HTR-8/SVneo (cell line): ENCODE measurements around the gene ZNF358.

Experiments
- DNase-seq: peaks from one replicate; pipeline ENCODE4 v3.0.0; 2011; ENCODE audit warnings: low spot score, mixed read lengths; ENCODE audit not compliant: insufficient read length
- FAIRE-seq: peaks from 2 replicates; lab custom pipeline; 2011; peaks lifted over from hg19 to GRCh38; lab: Jason Lieb, UNC

ZNF358 gene

DNA sequence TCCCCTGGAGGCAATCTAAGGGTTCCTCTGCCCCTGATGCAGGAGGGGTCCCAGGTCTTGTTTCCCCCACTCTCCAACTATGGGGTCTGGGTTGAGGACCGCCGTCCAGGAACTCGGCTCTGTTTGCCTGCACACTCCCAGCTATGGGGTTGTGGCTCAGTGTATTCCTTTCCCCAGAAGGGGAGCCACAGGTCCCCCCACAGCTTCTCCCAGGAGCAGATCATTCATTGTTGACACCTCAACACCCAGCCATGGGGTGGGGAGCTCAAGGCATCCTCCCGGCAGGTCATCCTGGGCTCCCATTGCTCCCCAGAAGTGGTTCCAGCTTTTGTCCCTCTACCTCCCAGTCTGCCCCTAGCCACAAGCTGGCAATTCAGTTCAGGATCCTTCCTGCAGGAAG is 975 bp downstream of the ZNF358 start:
- DNase-seq (no peak), FAIRE-seq (peak; percentile 51)

DNA sequence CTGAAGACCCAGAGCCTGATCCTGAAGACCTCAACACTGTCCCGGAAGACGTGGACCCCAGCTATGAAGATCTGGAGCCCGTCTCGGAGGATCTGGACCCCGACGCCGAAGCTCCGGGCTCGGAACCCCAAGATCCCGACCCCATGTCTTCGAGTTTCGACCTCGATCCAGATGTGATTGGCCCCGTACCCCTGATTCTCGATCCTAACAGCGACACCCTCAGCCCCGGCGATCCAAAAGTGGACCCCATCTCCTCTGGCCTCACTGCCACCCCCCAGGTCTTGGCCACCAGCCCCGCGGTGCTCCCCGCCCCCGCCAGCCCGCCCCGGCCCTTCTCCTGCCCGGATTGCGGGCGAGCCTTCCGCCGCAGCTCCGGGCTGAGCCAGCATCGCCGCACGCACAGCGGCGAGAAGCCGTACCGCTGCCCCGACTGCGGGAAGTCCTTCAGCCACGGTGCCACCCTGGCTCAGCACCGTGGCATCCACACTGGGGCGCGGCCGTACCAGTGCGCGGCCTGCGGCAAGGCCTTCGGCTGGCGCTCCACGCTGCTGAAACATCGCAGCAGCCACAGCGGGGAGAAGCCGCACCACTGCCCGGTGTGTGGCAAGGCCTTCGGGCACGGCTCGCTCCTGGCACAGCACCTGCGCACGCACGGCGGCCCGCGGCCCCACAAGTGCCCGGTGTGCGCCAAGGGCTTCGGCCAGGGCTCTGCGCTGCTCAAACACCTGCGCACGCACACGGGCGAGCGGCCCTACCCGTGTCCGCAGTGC is 3.6 kb downstream of the ZNF358 start:
- no peak for DNase-seq
- FAIRE-seq = no peak

DNA sequence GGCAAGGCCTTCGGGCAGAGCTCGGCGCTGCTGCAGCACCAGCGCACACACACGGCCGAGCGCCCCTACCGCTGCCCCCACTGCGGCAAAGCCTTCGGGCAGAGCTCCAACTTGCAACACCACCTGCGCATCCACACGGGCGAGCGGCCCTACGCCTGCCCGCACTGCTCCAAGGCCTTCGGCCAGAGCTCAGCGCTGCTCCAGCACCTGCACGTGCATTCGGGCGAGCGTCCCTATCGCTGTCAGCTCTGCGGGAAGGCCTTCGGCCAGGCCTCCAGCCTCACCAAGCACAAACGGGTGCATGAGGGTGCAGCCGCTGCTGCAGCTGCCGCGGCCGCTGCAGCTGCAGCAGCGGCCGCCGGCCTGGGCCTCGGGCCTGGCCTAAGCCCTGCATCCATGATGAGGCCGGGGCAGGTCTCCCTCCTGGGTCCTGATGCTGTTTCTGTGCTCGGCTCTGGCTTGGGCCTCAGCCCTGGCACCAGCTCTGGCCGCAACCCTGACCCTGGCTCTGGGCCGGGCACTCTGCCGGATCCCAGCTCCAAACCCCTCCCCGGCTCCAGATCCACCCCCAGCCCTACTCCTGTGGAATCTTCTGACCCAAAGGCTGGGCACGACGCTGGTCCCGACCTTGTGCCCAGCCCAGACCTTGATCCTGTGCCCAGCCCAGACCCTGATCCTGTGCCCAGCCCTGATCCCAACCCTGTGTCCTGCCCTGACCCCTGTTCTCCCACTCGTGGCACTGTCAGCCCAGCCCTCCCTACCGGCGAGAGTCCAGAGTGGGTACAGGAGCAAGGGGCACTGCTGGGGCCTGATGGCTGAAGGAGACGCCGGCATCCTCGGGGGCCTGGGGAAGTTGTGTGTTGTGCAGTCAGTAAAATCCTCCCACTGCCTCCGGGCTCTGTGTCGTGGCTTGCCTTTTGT is 4.5 kb downstream of the ZNF358 start:
- no peak for DNase-seq
- FAIRE-seq = no peak

DNA sequence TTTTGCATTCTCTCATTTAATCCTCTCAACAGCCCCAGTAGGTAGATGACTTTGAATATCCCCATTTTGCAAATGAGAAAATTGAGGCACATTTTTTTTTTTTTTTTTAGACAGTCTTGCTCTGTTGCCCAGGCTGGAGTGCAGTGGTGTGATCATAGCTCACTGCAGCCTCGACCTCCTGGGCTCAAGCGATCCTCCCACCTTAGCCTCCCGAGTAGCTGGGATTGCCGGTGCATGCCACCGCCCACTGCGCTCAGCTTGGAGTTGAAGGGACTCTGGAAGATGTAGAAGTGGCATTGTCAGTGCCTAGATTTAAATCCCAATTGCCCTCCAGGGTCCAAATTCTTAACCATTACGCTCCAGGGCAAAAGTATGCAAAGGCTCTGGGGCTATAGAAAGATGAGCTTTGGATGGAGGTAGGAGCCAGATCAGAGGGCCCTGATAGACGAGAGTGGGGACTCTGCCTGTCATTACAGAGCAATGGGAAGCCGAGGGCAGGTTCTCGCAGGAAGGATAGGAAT is 5.7 kb downstream of the ZNF358 start:
- DNase-seq (no peak), FAIRE-seq (no peak)

DNA sequence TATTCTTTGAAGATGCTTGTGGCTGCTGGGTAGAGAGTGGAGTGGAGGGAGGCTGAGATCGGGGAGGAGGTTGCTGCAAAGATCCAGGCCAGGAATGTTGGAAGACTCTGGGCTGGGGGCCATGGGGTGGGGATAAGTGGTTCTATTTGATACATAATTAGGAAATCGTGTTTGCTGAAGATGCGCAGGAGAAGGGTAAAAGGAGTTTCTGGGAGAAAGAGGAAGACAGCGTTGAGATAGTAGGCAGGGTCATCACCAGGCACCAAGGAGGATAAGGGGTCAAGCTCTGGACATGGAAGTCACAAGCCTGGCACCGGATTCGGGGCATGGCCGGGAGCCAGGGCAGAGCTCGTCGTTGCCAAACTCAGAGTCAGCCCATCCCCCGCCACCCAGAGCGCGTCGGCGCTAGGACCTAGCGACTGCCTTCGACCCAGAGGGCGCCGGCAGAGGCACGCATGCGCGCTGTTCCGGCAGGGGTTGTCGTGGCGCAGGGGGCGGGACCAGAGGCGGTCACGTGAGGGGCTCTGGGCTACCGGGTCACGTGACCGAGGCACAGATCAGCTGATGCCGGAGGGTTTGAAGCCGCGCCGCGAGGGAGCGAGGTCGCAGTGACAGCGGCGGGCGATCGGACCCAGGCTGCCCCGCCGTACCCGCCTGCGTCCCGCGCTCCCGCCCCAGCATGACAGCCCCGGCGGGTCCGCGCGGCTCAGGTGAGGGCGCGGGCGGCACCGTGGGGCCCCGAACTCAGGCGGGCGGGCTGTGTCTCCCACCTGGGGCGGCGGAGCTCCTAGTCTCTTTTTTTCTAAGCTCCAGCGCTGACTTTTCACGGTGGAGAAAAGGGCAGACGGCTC is 6.4 kb downstream of the ZNF358 start, which contains the start of gene MCOLN1:
MCOLN1 (plus strand) TSS at position 553 of the 851 bp plus-strand sequence; CDS start at position 680, 127 bp downstream.
- DNase-seq = peak; percentile 100
- peak; percentile 98 for FAIRE-seq

DNA sequence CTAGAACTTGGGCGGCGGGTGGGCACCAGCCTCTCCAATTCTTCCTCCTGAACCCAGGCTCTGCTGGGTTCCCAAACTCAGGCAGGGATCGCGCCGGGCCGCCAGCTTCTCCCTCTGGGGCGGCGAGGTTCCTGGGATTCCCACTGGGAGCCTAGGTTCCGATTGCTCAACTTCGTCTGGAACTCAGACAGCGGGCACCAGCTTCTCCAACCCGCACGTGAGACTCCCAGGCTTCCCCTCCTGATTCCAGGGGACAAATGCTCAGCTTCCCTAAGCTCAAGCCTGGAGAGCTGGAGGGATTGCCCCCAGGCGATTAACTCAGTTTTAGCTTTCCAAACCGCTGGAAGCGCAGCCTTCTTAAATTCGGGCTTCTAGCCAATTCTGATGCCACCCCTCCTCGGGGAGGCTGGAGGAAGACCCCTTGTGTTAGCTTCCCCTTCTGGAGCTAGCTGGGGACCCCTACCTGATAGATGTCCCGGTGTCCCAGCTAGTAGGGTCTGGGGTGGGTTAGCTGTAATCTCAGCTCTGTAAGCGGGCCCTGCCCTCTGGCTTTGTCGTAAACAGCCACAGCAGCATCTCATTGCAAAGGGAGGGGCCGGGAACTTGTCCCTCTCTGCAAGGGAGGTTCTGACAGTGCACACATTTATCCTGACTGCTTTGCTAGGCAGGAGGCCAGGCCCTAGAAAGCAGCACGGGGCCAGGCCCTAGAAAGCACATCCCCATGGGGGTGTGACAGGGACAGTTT is 7.2 kb downstream of the ZNF358 start:
- DNase-seq = no peak
- FAIRE-seq = no peak

DNA sequence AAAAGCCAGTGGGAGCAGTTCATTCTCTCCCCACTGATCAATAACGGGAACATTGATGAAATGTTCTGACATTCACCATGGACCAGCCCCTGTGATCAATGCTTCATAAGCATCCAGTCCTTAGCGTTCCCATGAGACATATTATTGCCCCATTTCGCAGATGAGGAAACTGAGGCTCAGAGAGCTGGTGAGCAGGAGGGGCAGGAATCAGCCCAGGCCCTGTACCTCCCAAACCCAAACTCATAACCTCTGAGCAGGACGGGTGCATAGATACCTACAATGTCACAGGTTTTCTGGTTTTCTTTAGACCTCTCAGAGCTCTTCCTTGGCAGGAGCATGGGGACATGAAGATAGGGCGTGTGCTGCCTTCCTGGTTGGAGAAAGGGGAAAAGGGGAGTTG is 8.6 kb downstream of the ZNF358 start:
- FAIRE-seq = no peak

DNA sequence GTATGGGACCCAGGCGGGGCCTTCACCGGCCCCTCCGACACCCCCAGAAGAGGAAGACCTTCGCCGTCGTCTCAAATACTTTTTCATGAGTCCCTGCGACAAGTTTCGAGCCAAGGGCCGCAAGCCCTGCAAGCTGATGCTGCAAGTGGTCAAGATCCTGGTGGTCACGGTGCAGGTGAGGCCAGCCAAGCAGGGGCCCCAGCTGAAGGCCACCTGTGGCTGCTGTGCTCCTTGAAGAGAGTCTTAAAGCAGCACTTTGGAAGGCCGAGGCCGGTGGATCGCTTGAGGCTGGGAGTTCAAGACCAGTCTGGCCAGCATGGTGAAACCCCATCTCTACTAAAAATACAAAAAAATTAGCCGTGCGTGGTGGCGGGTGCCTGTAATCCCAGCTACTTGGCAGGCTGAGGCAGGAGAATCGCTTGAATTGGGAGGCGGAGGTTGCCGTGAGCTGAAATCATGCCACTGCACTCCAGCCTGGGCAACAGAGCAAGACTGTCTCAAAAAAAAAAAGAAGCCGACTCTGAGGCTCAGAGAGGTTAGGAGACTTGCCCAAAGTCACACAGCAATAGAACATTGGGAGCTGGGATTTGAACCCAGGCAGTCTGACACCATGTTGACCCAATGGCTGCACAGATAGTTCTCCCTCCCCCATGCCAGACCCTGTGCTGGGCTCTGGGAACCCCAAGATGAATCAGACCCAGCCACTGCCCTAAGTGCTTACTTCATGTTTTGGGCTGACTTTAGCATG is 9.3 kb downstream of the ZNF358 start:
- no peak for DNase-seq
- no peak for FAIRE-seq

More for the DNA sequence above, 8.6 kb downstream of the ZNF358 start:
- no peak for DNase-seq

DNA sequence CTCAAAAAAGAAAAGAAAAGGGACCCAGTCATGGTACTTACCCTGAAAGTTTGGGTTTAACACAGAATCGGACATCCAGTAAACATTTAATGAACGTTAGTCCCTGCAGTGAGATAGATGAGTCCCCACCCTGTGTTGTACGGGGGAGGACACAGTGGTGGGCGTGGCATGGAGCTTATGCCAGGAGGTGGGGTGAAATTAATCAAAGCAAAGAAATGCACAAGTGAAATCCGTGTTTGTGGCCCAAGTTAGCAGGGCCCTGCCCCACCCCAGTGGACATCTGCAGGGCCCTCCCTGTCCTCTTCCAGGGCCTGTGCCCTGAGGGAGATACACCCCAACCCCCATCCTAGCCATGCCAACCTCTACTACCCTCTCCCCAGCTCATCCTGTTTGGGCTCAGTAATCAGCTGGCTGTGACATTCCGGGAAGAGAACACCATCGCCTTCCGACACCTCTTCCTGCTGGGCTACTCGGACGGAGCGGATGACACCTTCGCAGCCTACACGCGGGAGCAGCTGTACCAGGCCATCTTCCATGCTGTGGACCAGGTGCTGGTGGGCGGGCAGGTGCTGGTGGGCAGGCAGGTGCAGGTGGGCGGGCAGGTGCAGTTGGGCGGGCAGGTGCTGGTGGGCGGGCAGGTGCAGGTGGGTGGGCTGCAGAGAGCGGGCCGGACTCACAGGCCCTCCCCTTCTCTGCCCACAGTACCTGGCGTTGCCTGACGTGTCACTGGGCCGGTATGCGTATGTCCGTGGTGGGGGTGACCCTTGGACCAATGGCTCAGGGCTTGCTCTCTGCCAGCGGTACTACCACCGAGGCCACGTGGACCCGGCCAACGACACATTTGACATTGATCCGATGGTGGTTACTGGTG is 10.4 kb downstream of the ZNF358 start:
- DNase-seq (no peak), FAIRE-seq (no peak)

DNA sequence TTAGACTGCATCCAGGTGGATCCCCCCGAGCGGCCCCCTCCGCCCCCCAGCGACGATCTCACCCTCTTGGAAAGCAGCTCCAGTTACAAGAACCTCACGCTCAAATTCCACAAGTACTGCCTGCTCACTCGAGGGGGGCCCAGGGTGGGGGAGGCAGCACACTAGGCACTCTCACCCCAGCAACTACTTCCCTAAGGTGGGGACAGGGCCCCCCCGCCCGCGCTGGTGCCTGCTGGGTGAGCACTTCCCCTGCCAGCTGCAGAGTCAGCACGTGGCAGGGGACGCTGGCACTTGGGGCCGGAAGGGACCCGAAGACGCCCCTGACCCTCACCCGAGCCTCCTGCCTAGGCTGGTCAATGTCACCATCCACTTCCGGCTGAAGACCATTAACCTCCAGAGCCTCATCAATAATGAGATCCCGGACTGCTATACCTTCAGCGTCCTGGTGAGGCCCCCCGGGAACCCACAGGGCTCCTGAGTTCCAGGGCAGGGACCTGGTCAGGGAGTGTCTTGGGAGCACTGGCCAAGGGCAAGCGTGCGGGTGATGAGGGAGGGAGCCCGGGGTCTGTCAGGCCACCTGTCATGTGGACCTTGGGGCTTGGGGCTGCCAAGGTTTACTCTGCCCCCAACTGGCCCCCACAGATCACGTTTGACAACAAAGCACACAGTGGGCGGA is 11.8 kb downstream of the ZNF358 start:
- no peak for DNase-seq
- FAIRE-seq = no peak

DNA sequence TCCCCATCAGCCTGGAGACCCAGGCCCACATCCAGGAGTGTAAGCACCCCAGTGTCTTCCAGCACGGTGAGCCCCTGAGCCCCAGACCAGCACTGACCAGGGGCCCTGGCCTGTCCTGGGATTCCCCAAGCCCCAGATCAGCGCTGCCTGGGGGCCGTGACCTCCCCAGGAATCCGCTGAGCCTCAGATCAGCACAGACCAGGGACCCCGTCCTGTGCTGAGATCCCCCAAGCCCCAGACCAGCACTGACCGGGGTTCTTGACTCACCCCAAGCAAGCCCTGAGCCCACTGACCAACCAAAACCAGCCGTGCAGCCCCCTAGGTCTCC is 12.3 kb downstream of the ZNF358 start:
- FAIRE-seq (no peak), DNase-seq (no peak)

DNA sequence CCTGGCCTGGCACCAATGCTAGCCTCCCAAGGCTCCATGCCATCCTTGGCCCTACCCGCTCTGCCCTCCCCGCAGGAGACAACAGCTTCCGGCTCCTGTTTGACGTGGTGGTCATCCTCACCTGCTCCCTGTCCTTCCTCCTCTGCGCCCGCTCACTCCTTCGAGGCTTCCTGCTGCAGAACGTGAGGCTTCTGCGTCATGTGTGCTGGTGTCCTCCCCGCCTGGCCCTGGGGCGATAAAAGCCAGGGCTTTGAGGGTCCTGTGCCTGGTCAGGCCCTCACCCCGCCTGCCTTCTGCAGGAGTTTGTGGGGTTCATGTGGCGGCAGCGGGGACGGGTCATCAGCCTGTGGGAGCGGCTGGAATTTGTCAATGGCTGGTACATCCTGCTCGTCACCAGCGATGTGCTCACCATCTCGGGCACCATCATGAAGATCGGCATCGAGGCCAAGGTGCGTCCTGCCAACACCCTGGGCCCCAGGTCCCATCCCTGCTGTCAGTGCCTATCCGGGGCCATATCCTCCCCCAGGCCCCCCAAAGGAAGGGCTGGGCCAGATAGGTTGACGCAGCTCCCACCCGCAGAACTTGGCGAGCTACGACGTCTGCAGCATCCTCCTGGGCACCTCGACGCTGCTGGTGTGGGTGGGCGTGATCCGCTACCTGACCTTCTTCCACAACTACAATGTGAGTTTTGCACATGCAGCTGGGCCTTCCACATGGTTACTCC is 12.8 kb downstream of the ZNF358 start:
- no peak for FAIRE-seq
- no peak for DNase-seq

DNA sequence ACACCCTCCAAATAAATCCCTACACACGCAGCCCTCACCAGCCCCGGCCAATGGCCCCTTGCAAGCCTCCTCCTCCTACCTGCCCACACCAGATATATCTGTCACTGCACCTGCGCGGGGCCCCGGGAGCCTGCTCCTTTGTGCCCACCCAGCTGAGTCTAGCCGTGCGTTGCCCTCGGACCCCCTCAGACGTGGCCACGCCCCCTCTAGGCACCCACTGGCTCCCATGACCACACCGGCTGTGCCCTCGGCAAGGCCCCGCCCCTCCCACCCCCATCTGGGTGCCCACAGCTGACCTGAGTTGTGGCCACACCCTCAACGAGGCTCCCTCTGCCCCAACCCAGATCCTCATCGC is 13.3 kb downstream of the ZNF358 start:
- no peak for DNase-seq

DNA sequence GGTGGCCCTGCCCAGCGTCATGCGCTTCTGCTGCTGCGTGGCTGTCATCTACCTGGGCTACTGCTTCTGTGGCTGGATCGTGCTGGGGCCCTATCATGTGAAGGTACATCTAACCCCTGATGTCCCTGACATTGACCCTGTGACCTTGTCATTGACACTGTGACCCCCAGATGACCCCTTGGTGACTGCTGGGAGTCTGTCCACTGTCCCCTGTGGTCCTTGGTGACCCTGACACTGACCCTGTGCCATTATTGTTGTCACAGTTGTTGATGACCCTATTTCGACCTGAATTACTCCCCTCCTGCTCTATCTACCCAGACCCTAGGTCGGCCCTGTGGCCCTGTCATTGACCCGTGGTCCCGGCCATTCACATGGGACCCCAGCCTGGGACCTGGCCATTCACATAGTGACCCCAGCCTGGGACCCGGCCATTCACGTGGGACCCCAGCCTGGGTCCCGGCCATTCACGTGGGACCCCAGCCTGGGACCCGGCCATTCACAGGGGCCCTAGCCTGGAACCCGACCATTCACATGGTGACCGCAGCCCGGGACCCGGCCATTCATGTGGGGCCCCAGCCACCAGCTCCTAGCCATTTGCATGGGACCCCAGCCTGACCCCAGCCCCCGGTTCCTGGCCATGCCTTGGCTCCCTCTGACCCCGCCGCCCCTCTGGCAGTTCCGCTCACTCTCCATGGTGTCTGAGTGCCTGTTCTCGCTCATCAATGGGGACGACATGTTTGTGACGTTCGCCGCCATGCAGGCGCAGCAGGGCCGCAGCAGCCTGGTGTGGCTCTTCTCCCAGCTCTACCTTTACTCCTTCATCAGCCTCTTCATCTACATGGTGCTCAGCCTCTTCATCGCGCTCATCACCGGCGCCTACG is 13.9 kb downstream of the ZNF358 start:
- no peak for FAIRE-seq
- no peak for DNase-seq

More for the DNA sequence above, 13.3 kb downstream of the ZNF358 start:
- no peak for FAIRE-seq

DNA sequence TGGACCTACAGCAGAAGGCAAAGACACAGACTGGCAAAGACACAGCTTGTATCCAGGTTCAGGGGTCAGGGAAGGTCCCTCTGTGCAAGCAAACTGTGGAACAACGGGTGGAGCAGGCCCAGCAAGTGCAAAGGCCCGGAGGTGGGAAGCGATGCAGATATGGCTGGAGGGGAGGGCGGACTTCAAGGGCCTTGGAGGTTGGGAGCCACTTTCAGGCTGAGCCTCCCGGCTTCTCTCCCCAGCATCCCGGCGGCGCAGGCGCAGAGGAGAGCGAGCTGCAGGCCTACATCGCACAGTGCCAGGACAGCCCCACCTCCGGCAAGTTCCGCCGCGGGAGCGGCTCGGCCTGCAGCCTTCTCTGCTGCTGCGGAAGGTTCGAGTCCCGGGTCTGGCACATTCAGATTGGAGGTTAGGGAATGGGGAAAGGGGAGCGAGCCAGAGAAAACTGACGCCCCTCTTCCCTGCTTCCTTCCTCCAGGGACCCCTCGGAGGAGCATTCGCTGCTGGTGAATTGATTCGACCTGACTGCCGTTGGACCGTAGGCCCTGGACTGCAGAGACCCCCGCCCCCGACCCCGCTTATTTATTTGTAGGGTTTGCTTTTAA is 17.5 kb downstream of the ZNF358 start:
- FAIRE-seq = no peak
- no peak for DNase-seq
